SK-N-SH treated with all-trans-retinoic acid at 6 μM for 48 hours (cell line): ENCODE measurements around the gene CRB3.

ENCODE experiments used
- ATAC-seq: fragments of 200-7000 bp; cut with Tn5 transposase; 3 replicates; pipeline ENCODE4 v1.9.1; 2020; ENCODE audit warnings: mild to moderate bottlenecking, moderate library complexity
- BACH2 ChIP-seq: fragments of 250-450 bp; sonication (Bioruptor Pico); IDR thresholded peaks from 2 replicates; pipeline ENCODE4 v1.9.0; 2021; ENCODE audit warnings: mild to moderate bottlenecking, borderline replicate concordance
- CSDC2 ChIP-seq: fragments of 250-450 bp; sonication (Bioruptor Pico); IDR thresholded peaks from 2 replicates; pipeline ENCODE4 v1.5.0; 2020; ENCODE audit warnings: mild to moderate bottlenecking, moderate library complexity
- ESRRG ChIP-seq: fragments of 250-450 bp; sonication (Bioruptor Pico); IDR thresholded peaks from 2 replicates; pipeline ENCODE4 v1.6.1; 2021; ENCODE audit warnings: mild to moderate bottlenecking
- GLIS3 ChIP-seq: fragments of 250-450 bp; sonication (Bioruptor Pico); IDR thresholded peaks from 2 replicates; pipeline ENCODE4 v1.5.0; 2020; ENCODE audit warnings: mild to moderate bottlenecking, moderate library complexity
- ISL1 ChIP-seq: fragments of 250-450 bp; sonication (Bioruptor Pico); IDR thresholded peaks from 2 replicates; pipeline ENCODE4 v2.1.2; 2022; ENCODE audit warnings: mild to moderate bottlenecking, moderate library complexity
- OSR1 ChIP-seq: fragments of 250-450 bp; sonication (Bioruptor Pico); IDR thresholded peaks from 2 replicates; pipeline ENCODE4 v1.8.0; 2022; ENCODE audit warnings: moderate library complexity, mild to moderate bottlenecking, inconsistent platforms
- PPARA ChIP-seq: fragments of 250-450 bp; sonication (Bioruptor Pico); IDR thresholded peaks from 2 replicates; pipeline ENCODE4 v1.5.0; 2020; ENCODE audit warnings: mild to moderate bottlenecking, borderline replicate concordance
- RARB ChIP-seq: fragments of 250-450 bp; sonication (Bioruptor Pico); IDR thresholded peaks from 2 replicates; pipeline ENCODE4 v1.8.0; 2021; ENCODE audit warnings: mild to moderate bottlenecking, moderate library complexity
- SNAI2 ChIP-seq: fragments of 250-450 bp; sonication (Bioruptor Pico); IDR thresholded peaks from 2 replicates; pipeline ENCODE4 v1.5.0; 2020; ENCODE audit warnings: mild to moderate bottlenecking, moderate library complexity
- TCF4 ChIP-seq: fragments of 250-450 bp; sonication (Bioruptor Pico); IDR thresholded peaks from 2 replicates; pipeline ENCODE4 v1.8.0; 2021; ENCODE audit warnings: mild to moderate bottlenecking, moderate library complexity, borderline replicate concordance
- TOX ChIP-seq: fragments of 250-450 bp; sonication (Bioruptor Pico); IDR thresholded peaks from 2 replicates; pipeline ENCODE4 v1.8.0; 2021; ENCODE audit warnings: mild to moderate bottlenecking, moderate library complexity, borderline replicate concordance
- ZC3H10 ChIP-seq: fragments of 250-450 bp; sonication (Bioruptor Pico); IDR thresholded peaks from 2 replicates; pipeline ENCODE4 v1.5.1; 2021; ENCODE audit warnings: mild to moderate bottlenecking, moderate library complexity
- ZFP3 ChIP-seq: fragments of 250-450 bp; sonication (Bioruptor Pico); IDR thresholded peaks from 2 replicates; pipeline ENCODE4 v1.5.0; 2020; ENCODE audit warnings: mild to moderate bottlenecking, moderate library complexity
- ZFP30 ChIP-seq: fragments of 450-650 bp; formaldehyde crosslinking; IDR thresholded peaks from 2 replicates; pipeline ENCODE4 v1.5.0; 2022; ENCODE audit warnings: mild to moderate bottlenecking, moderate library complexity
- ZNF565 ChIP-seq: fragments of 450-650 bp; formaldehyde crosslinking; conservative IDR thresholded peaks from 2 replicates; pipeline ENCODE4 v1.5.0; 2020; ENCODE audit warnings: low read depth, mild to moderate bottlenecking, moderate library complexity
- ZNF8 ChIP-seq: fragments of 450-650 bp; formaldehyde crosslinking; IDR thresholded peaks from 2 replicates; pipeline ENCODE4 v1.5.0; 2020; ENCODE audit warnings: mild to moderate bottlenecking, moderate library complexity
- TF ChIP-seq, protein P1 (sequence below): fragments of 250-450 bp; sonication (Bioruptor Pico); IDR thresholded peaks from 2 replicates; pipeline ENCODE4 v1.5.1; 2020; ENCODE audit warnings: low read depth, mild to moderate bottlenecking, moderate library complexity
- TF ChIP-seq, protein P2 (sequence below): fragments of 250-450 bp; sonication (Bioruptor Pico); IDR thresholded peaks from 2 replicates; pipeline ENCODE4 v1.5.0; 2020; ENCODE audit warnings: mild to moderate bottlenecking, moderate library complexity
- TF ChIP-seq, protein P3 (sequence below): fragments of 250-450 bp; sonication (Bioruptor Pico); IDR thresholded peaks from 2 replicates; pipeline ENCODE4 v1.8.0; 2021; ENCODE audit warnings: low read depth, mild to moderate bottlenecking, moderate library complexity, borderline replicate concordance
- TF ChIP-seq, protein P4 (sequence below): fragments of 250-450 bp; sonication (Bioruptor Pico); IDR thresholded peaks from 2 replicates; pipeline ENCODE4 v1.5.1; 2021; ENCODE audit warnings: mild to moderate bottlenecking, moderate library complexity

Gene CRB3

DNA sequence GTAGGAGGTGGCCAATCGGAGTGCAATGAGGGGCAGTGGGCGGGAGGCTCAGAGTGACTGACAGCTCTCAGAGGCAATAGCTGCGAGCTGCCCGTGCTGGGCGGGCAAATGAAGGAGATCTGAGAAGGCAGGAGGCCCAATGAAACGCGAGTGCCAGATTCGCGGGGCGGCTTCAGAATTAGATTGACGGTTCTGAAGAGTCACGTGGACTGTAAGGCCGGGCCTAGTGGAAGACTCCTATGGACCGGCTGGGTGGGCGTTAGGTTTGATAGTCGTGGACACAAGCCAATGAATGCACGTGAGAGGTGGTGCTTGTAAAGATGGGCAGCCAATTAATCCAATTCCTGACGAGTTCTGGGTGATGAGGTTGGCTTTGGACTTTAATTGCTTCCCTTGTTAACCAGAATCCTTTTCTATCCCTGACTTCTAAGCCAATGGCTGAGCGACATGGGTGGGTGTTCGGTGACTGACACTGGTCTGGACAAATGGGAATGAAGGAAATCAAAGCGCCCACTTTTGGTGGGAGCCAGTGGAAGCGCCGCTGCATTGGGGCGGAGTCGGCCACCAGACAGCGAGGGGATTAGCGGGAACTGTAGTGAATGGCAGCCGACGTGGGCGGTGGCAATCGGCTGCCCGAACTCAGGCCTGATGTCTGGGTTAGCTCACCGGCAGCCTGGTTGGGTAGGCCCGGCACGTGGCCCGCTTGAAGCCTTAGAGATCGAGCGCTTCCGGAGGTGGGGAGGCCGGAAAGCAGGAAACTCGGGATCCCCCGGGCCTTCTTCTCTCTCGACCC lies 38.9 kb upstream of the CRB3 start:
- ATAC-seq = peak; percentile 94

DNA sequence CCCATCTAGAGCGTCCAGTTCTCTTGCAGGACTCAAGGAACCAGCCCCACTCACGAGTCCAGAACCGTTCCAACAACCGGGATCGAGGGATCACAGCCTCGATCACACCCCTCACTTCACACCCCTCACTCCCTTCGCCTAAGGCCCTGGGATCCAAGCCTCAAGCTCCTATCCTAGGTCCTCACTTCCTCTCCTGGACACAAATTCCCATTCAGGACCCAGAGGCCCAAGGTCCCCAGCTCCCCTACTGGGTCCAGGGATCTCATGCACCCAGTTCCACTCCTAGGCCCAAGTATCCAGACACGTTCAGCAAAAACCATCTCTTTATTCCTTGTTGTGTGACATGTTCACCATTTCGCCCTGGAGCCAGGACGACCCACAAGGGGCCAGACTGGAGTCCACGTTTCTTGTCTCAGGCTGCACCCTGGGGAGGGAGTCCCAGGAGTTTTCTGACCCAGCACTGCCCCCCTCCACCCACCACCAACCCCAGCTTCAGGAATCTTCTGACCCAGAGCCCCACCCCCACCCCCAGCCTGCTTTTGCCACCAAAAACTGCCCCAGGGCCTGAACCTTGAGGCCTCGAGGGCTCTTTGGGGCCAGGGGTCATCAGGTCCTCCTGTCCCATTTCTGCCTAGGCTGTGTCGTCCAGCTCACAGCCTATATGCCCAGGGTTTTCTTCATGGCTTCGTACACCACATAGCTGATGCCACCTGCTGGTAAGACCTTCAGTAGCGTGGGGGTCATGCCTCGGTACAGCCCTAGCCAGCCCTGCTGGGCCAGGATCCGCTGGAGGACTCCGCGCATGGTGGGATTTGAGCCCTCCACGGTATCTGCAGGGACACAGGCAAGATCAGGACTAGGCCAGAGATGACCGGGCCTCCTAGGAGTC lies 38.1 kb upstream of the CRB3 start:
- TF ChIP-seq TCF4 (CRISPR knock-in tag) = no peak
- TF ChIP-seq OSR1 (CRISPR knock-in tag) = no peak
- no peak for TF ChIP-seq GLIS3 (CRISPR knock-in tag)
- TF ChIP-seq SNAI2 = no peak
- TF ChIP-seq RARB (CRISPR knock-in tag) = no peak
- TF ChIP-seq TOX (CRISPR knock-in tag) = no peak
- TF ChIP-seq ZNF8 (CRISPR knock-in tag) = no peak
- no peak for TF ChIP-seq PPARA
- no peak for TF ChIP-seq ISL1 (CRISPR knock-in tag)
- no peak for TF ChIP-seq ZNF565 (CRISPR knock-in tag)
- TF ChIP-seq ESRRG = no peak
- TF ChIP-seq, protein P1, sequence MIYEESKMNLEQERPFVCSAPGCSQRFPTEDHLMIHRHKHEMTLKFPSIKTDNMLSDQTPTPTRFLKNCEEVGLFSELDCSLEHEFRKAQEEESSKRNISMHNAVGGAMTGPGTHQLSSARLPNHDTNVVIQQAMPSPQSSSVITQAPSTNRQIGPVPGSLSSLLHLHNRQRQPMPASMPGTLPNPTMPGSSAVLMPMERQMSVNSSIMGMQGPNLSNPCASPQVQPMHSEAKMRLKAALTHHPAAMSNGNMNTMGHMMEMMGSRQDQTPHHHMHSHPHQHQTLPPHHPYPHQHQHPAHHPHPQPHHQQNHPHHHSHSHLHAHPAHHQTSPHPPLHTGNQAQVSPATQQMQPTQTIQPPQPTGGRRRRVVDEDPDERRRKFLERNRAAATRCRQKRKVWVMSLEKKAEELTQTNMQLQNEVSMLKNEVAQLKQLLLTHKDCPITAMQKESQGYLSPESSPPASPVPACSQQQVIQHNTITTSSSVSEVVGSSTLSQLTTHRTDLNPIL = no peak
- no peak for TF ChIP-seq ZC3H10 (CRISPR knock-in tag)
- TF ChIP-seq ZFP3 (CRISPR knock-in tag) = 0 out of 2 replicates have a peak, but pooled peaks have one; percentile 53
- TF ChIP-seq, protein P2, sequence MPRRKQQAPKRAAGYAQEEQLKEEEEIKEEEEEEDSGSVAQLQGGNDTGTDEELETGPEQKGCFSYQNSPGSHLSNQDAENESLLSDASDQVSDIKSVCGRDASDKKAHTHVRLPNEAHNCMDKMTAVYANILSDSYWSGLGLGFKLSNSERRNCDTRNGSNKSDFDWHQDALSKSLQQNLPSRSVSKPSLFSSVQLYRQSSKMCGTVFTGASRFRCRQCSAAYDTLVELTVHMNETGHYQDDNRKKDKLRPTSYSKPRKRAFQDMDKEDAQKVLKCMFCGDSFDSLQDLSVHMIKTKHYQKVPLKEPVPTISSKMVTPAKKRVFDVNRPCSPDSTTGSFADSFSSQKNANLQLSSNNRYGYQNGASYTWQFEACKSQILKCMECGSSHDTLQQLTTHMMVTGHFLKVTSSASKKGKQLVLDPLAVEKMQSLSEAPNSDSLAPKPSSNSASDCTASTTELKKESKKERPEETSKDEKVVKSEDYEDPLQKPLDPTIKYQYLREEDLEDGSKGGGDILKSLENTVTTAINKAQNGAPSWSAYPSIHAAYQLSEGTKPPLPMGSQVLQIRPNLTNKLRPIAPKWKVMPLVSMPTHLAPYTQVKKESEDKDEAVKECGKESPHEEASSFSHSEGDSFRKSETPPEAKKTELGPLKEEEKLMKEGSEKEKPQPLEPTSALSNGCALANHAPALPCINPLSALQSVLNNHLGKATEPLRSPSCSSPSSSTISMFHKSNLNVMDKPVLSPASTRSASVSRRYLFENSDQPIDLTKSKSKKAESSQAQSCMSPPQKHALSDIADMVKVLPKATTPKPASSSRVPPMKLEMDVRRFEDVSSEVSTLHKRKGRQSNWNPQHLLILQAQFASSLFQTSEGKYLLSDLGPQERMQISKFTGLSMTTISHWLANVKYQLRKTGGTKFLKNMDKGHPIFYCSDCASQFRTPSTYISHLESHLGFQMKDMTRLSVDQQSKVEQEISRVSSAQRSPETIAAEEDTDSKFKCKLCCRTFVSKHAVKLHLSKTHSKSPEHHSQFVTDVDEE (CRISPR knock-in tag) = no peak
- peak; percentile 88; the same call in 1 of the 2 replicates for TF ChIP-seq CSDC2 (CRISPR knock-in tag)
- ATAC-seq = no peak

More for the DNA sequence above, 38.9 kb upstream of the CRB3 start:
- peak; percentile 88; the same call in 1 of the 2 replicates for TF ChIP-seq SNAI2
- 0 out of 2 replicates have a peak, but pooled peaks have one; percentile 39 for TF ChIP-seq ZFP30
- TF ChIP-seq, protein P3, sequence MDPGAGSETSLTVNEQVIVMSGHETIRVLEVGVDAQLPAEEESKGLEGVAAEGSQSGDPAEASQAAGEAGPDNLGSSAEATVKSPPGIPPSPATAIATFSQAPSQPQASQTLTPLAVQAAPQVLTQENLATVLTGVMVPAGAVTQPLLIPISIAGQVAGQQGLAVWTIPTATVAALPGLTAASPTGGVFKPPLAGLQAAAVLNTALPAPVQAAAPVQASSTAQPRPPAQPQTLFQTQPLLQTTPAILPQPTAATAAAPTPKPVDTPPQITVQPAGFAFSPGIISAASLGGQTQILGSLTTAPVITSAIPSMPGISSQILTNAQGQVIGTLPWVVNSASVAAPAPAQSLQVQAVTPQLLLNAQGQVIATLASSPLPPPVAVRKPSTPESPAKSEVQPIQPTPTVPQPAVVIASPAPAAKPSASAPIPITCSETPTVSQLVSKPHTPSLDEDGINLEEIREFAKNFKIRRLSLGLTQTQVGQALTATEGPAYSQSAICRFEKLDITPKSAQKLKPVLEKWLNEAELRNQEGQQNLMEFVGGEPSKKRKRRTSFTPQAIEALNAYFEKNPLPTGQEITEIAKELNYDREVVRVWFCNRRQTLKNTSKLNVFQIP (CRISPR knock-in tag) = no peak
- no peak for TF ChIP-seq OSR1 (CRISPR knock-in tag)
- TF ChIP-seq CSDC2 (CRISPR knock-in tag) = no peak; the same call in 1 of the 2 replicates
- no peak for TF ChIP-seq RARB (CRISPR knock-in tag)
- no peak for TF ChIP-seq TCF4 (CRISPR knock-in tag)
- TF ChIP-seq GLIS3 (CRISPR knock-in tag) = no peak
- TF ChIP-seq ZNF565 (CRISPR knock-in tag) = no peak
- no peak for TF ChIP-seq ZC3H10 (CRISPR knock-in tag)
- 0 out of 2 replicates have a peak, but pooled peaks have one; percentile 52 for TF ChIP-seq BACH2 (CRISPR knock-in tag)
- TF ChIP-seq, protein P4, sequence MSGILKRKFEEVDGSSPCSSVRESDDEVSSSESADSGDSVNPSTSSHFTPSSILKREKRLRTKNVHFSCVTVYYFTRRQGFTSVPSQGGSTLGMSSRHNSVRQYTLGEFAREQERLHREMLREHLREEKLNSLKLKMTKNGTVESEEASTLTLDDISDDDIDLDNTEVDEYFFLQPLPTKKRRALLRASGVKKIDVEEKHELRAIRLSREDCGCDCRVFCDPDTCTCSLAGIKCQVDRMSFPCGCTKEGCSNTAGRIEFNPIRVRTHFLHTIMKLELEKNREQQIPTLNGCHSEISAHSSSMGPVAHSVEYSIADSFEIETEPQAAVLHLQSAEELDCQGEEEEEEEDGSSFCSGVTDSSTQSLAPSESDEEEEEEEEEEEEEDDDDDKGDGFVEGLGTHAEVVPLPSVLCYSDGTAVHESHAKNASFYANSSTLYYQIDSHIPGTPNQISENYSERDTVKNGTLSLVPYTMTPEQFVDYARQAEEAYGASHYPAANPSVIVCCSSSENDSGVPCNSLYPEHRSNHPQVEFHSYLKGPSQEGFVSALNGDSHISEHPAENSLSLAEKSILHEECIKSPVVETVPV = no peak
- TF ChIP-seq, protein P2 (CRISPR knock-in tag) = peak; percentile 65
